Measurements from ENCODE around the gene SSX3.
A peak's percentile ranks its signal among the peaks of the same experiment; 100 is the strongest.
"Not testable (repeated sequence)": the region's sequence is repeated elsewhere in the genome, so short reads cannot be mapped to it uniquely, and the experiment has no call there.

The SSX3 gene

GRCh38 chrX:48356315-48357094, at the start of gene SSX3:
Gene SSX3, minus strand, starts transcription at chrX:48356703. Its CDS starts 1,454 bp downstream, at chrX:48355249.
- H3K9me3 Mint-ChIP-seq, H3K36me3 Mint-ChIP-seq, H3K27ac Mint-ChIP-seq, H3K4me1 Mint-ChIP-seq, DNase-seq, H3K4me3 Mint-ChIP-seq, CTCF ChIA-PET, H3K27me3 Mint-ChIP-seq: not testable (repeated sequence)

- CTCF ChIA-PET, H3K9me3 Mint-ChIP-seq, H3K4me3 Mint-ChIP-seq, H3K4me1 Mint-ChIP-seq, H3K27me3 Mint-ChIP-seq, H3K27ac Mint-ChIP-seq, H3K36me3 Mint-ChIP-seq: not testable (repeated sequence)
- DNase-seq = peak; percentile 8
Observed at GRCh38 chrX:48397825-48398224, 41.3 kb upstream of the SSX3 start.

GRCh38 chrX:48396931-48397330, 40.4 kb upstream of the SSX3 start:
- H3K4me1 Mint-ChIP-seq, H3K27ac Mint-ChIP-seq, H3K36me3 Mint-ChIP-seq, H3K9me3 Mint-ChIP-seq, H3K27me3 Mint-ChIP-seq, CTCF ChIA-PET, DNase-seq, H3K4me3 Mint-ChIP-seq: not testable (repeated sequence)

GRCh38 chrX:48383239-48383638, 26.7 kb upstream of the SSX3 start, which contains the start of gene SSX4:
Gene SSX4, plus strand, starts transcription at chrX:48383539. Its CDS starts 515 bp downstream, at chrX:48384054.
- CTCF ChIA-PET, H3K4me1 Mint-ChIP-seq, H3K27ac Mint-ChIP-seq, H3K9me3 Mint-ChIP-seq, H3K27me3 Mint-ChIP-seq, DNase-seq, H3K4me3 Mint-ChIP-seq, H3K36me3 Mint-ChIP-seq: not testable (repeated sequence)

- DNase-seq, CTCF ChIA-PET, H3K4me1 Mint-ChIP-seq, H3K27ac Mint-ChIP-seq, H3K27me3 Mint-ChIP-seq, H3K9me3 Mint-ChIP-seq, H3K36me3 Mint-ChIP-seq, H3K4me3 Mint-ChIP-seq: not testable (repeated sequence)
Observed at GRCh38 chrX:48370408-48370807, 13.9 kb upstream of the SSX3 start.

- H3K9me3 Mint-ChIP-seq, H3K36me3 Mint-ChIP-seq, H3K4me1 Mint-ChIP-seq, H3K27me3 Mint-ChIP-seq, H3K4me3 Mint-ChIP-seq, CTCF ChIA-PET, DNase-seq, H3K27ac Mint-ChIP-seq: not testable (repeated sequence)
Observed at GRCh38 chrX:48367717-48368408, 11.4 kb upstream of the SSX3 start.

- CTCF ChIA-PET, H3K36me3 Mint-ChIP-seq, H3K27ac Mint-ChIP-seq, H3K9me3 Mint-ChIP-seq, H3K4me3 Mint-ChIP-seq, H3K27me3 Mint-ChIP-seq, DNase-seq, H3K4me1 Mint-ChIP-seq: not testable (repeated sequence)
Observed at GRCh38 chrX:48359281-48359680, 2.8 kb upstream of the SSX3 start.

GRCh38 chrX:48357681-48358080, 1.2 kb upstream of the SSX3 start:
- CTCF ChIA-PET = no interaction called here
- Mint-ChIP-seq H3K4me1 (no peaks in the 10 kb centered on the region), H3K27me3 (peaks cover 4% of the 10 kb centered on the region), H3K27ac (no peak overlapping the region), H3K9me3 (no peaks in the 10 kb centered on the region), H3K4me3 (no peak overlapping the region), H3K36me3 (no peaks in the 10 kb centered on the region)
- no peak for DNase-seq

GRCh38 chrX:48346059-48346458, 10.4 kb downstream of the SSX3 start:
- H3K27ac Mint-ChIP-seq, H3K4me3 Mint-ChIP-seq, DNase-seq, H3K36me3 Mint-ChIP-seq, H3K4me1 Mint-ChIP-seq, CTCF ChIA-PET, H3K27me3 Mint-ChIP-seq, H3K9me3 Mint-ChIP-seq: not testable (repeated sequence)

GRCh38 chrX:48313996-48314395, 42.5 kb downstream of the SSX3 start:
- CTCF ChIA-PET, H3K36me3 Mint-ChIP-seq: not testable (repeated sequence)

GRCh38 chrX:48306175-48306574, 50.3 kb downstream of the SSX3 start:
- no peak overlapping the region for H3K27ac Mint-ChIP-seq
- peaks cover 3% of the 10 kb centered on the region for H3K27me3 Mint-ChIP-seq
- no peaks in the 10 kb centered on the region for H3K9me3 Mint-ChIP-seq
- no peak overlapping the region for H3K4me3 Mint-ChIP-seq
- CTCF ChIA-PET = no interaction called here
- H3K4me1 Mint-ChIP-seq = no peaks in the 10 kb centered on the region
- DNase-seq = no peak
- H3K36me3 Mint-ChIP-seq = no peaks in the 10 kb centered on the region

More at GRCh38 chrX:48313996-48314395, 42.5 kb downstream of the SSX3 start:
- not testable (repeated sequence) for H3K4me1 Mint-ChIP-seq, DNase-seq, H3K4me3 Mint-ChIP-seq, H3K27ac Mint-ChIP-seq, H3K9me3 Mint-ChIP-seq, H3K27me3 Mint-ChIP-seq

Measured in activated naive CD4-positive, alpha-beta T cell treated with anti-CD3 and anti-CD28 coated beads, Interleukin-2, amount 10 ng/mL, durations not matched to agents 7 days and 5 days (primary cell).